Coronary artery (tissue), 2 donors: Measurements from ENCODE around the gene MARK4.
"Not testable (repeated sequence)": the region's sequence is repeated elsewhere in the genome, so short reads cannot be mapped to it uniquely, and the experiment has no call there.

Experiments
- DNase-seq: peaks from one replicate; pipeline ENCODE4 v3.0.0-alpha.2; 2017; ENCODE audit warnings: low spot score
- H3K27ac ChIP-seq, 2 donors: fragments of 200-600 bp; sonication (generic); one replicate each; pipeline ENCODE4 v1.5.1; 2016 to 2019
- H3K4me3 ChIP-seq: fragments of 200-600 bp; sonication (generic); 2 replicates; pipeline ENCODE4 v1.5.1; 2016; ENCODE audit warnings: mild to moderate bottlenecking, moderate library complexity
- TF ChIP-seq, protein P1 (sequence below): fragments of 200-600 bp; sonication (generic); IDR thresholded peaks from one replicate; pipeline ENCODE4 v1.5.1; 2019; ENCODE audit warnings: antibody characterized with exemption

The MARK4 gene

DNA sequence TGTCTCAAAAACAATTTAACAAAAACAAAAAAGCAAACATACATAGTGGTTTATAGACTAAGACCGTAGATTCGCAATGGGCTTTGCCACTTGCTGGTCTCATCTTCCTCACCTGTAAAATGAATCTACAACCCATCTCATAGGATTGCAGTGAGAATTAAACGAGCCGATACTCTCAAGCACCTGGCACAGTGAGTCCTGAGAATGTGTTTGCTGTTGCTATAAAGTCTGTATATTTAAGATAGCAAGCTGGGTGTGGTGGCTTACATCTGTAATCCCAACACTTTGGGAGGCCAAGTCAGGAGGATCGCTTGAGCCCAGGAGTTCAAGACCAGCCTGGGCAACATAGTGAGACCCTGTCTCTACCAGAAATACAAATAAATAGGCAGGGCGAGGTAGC is 28.3 kb upstream of the MARK4 start:
- DNase-seq, result no peak
- H3K4me3 ChIP-seq, result no peak overlapping the region
- no peak overlapping the region for H3K27ac ChIP-seq
- TF ChIP-seq, protein P1, sequence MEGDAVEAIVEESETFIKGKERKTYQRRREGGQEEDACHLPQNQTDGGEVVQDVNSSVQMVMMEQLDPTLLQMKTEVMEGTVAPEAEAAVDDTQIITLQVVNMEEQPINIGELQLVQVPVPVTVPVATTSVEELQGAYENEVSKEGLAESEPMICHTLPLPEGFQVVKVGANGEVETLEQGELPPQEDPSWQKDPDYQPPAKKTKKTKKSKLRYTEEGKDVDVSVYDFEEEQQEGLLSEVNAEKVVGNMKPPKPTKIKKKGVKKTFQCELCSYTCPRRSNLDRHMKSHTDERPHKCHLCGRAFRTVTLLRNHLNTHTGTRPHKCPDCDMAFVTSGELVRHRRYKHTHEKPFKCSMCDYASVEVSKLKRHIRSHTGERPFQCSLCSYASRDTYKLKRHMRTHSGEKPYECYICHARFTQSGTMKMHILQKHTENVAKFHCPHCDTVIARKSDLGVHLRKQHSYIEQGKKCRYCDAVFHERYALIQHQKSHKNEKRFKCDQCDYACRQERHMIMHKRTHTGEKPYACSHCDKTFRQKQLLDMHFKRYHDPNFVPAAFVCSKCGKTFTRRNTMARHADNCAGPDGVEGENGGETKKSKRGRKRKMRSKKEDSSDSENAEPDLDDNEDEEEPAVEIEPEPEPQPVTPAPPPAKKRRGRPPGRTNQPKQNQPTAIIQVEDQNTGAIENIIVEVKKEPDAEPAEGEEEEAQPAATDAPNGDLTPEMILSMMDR, result no peak

DNA sequence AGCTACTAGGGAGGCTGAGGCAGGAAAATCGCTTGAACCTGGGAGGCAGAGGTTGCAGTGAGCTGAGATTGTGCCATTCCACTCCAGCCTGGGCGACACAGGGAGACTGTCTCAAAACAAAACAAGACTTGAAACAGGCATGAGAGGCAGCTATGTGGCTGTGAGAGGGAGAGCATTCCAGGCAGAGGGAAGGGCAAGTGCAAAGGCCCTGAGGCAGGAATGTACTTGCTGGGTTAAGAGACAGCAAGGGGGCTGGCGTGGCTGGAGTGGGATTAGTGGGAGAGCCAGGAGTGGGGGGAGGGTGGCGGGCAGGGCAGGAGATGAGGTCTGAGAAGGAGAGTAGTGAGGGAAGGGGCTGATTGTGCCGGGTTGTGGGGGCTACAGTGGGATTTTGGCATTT is 27.2 kb upstream of the MARK4 start:
- no peak for DNase-seq
- TF ChIP-seq, protein P1, result no peak
- Histone ChIP-seq H3K27ac (no peak overlapping the region), H3K4me3 (no peak overlapping the region)

DNA sequence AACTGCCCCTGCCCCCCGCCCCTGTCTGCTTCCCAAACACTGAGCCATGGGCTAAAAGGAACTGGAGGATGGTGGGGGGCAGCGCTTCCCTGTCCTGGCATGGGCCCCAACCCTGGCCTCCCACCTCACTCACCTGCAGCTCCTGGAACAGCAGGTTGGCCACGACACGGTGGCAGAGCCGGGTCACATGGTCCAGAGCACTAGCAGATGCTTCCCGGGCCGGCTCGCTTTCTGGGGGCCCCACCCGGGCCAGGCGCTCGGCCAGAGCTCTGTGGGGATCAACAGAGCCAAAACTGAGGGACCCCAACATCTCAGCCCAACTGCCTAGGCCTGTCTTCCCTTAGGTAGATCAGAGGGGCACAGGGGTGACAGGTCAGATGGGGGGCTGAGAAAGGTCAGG is 26.4 kb upstream of the MARK4 start:
- Histone ChIP-seq H3K27ac (no peak overlapping the region), H3K4me3 (no peak overlapping the region)
- TF ChIP-seq, protein P1, result no peak
- no peak for DNase-seq

DNA sequence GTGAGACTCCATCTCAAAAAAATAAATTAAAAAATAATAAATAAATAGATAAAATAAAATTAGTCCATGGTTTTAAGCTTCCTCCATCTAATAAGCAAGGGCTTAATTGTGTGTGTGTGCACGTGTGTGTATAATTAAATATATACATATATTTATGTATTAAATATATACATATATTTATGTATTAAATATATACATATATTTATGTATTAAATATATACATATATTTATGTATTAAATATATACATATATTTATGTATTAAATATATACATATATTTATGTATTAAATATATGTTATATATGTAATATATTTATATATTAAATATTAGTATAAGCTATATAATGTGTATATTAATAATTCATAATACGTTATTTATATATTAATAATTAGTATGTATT is 22.0 kb upstream of the MARK4 start:
- DNase-seq, H3K27ac ChIP-seq, H3K4me3 ChIP-seq: not testable (repeated sequence)

DNA sequence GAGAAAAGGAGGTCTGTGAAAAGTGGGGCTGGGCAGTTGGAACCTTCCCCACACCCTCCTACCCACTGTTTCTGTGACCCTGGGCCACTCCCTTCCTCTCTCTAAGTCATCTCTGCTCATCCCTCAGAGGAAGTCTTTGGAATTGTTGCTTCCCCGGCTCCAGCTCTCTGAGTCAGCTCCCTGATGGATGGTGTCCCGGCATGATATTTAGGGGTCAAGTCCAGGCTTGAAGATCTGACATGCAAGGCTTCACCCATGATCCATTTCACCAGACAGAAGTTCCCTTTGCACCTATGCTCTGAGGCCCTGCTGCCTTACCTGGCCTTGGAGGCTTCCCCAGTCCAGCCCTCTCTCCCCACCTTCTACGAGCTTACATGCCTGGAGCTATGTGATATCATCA is 19.2 kb upstream of the MARK4 start:
- H3K27ac ChIP-seq, result no peak overlapping the region
- DNase-seq, result no peak
- TF ChIP-seq, protein P1, result no peak
- H3K4me3 ChIP-seq, result no peak overlapping the region

DNA sequence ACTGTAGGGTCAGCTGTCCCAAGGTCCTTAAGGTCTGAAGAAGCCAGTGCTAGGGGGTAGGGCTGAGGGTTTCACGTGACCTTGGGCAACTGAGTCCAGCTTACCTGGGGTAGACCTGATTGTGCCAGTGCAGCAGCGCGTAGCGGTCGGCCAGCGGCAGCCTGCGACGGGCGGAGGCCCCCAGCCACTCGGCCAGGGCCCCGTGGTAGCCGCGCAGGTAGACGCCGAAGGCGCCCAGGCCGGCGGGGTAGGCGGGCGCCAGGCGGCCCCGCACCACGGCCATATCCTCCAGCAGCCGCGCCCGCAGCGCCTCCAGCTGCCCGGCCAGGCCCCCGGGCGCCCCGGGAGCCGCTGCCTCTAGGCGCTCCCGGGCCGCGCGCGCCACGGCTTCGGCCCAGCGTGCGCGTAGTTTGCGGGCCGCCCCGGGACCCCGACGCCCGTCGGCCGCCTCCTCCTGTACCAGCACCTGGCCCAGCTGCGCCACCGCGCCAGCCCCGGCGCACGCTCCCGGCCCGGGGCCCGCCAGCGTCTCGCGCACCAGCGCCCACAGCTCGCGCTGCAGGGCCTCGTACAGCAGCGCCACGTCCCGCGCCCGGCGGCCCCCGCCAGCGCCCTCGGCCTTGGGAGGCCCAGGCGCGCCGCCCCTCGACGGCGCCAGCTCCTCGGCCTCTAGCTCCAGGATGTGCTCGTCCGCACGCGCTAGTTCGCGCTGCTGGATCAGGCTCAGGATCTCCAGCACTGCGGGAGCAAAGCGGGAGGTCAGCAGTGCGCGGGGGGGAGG is 16.8 kb upstream of the MARK4 start:
- DNase-seq, result no peak
- Histone ChIP-seq H3K4me3 (no peak overlapping the region), H3K27ac (no peak overlapping the region)
- TF ChIP-seq, protein P1, result no peak

DNA sequence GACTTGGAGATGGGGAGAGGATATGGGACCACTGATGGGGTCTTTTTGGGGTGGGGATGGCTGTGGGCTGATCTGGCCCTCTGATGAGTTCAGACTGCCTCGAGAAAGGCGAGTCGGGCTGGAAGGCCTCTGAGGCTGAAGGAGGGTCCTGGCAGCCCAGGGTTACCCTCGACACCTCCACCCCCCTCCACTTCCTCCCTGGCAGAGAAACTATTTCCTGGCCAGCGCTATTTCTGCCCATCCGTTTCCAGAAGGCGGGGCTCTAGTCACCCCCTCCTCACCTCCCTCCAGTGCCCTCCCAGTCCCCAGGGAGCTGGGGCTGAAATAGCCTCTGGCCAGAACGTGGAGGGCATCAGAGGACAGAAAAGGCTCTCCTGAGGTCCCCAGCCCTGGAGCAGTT is 15.6 kb upstream of the MARK4 start:
- no peak for DNase-seq
- H3K4me3 ChIP-seq, result no peak overlapping the region
- no peak overlapping the region for H3K27ac ChIP-seq
- TF ChIP-seq, protein P1, result no peak
